ENCODE data around the gene ZNF684.

ZNF684 gene

GRCh38 chr1:40582116-40582515 is 50.7 kb downstream of the ZNF684 start:
- no peak for TF ChIP-seq SIN3A (IDR thresholded peaks at IDR 0.05; ENCODE audit: borderline replicate concordance, insufficient read depth, low read length)
- TF ChIP-seq TAF1 (IDR thresholded peaks at IDR 0.05; ENCODE audit: borderline replicate concordance, insufficient read depth, low read length): no peak
- TF ChIP-seq FOXP2 (optimal IDR thresholded peaks at IDR 0.05; ENCODE audit: borderline replicate concordance, extremely low read depth, extremely low read length, insufficient read depth): no peak

DNA sequence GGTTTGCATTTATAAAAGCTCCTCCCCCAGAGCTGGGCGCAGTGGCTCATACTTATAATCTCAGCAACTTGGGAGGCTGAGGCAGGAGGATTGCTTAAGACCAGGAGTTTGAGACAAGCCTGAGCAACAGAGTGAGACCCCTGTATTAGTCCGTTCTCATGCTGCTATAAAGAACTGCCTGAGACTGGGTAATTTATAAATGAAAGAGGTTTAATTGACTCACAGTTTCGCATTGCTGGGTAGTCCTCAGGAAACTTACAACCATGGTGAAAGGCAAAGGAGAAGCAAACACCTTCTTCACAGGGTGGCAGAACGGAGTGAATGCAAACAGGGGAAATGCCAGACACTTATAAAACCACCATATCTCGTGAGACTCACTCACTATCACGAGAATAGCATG is 52.5 kb downstream of the ZNF684 start:
- no peak for TF ChIP-seq TAF1 (IDR thresholded peaks at IDR 0.05; ENCODE audit: borderline replicate concordance, insufficient read depth, low read length)
- TF ChIP-seq, protein P1, sequence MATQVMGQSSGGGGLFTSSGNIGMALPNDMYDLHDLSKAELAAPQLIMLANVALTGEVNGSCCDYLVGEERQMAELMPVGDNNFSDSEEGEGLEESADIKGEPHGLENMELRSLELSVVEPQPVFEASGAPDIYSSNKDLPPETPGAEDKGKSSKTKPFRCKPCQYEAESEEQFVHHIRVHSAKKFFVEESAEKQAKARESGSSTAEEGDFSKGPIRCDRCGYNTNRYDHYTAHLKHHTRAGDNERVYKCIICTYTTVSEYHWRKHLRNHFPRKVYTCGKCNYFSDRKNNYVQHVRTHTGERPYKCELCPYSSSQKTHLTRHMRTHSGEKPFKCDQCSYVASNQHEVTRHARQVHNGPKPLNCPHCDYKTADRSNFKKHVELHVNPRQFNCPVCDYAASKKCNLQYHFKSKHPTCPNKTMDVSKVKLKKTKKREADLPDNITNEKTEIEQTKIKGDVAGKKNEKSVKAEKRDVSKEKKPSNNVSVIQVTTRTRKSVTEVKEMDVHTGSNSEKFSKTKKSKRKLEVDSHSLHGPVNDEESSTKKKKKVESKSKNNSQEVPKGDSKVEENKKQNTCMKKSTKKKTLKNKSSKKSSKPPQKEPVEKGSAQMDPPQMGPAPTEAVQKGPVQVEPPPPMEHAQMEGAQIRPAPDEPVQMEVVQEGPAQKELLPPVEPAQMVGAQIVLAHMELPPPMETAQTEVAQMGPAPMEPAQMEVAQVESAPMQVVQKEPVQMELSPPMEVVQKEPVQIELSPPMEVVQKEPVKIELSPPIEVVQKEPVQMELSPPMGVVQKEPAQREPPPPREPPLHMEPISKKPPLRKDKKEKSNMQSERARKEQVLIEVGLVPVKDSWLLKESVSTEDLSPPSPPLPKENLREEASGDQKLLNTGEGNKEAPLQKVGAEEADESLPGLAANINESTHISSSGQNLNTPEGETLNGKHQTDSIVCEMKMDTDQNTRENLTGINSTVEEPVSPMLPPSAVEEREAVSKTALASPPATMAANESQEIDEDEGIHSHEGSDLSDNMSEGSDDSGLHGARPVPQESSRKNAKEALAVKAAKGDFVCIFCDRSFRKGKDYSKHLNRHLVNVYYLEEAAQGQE (IDR thresholded peaks at IDR 0.05; ENCODE audit: insufficient read depth in 1 of 2, low read depth in 2 of 2, low read length in 2 of 2): no peak
- TF ChIP-seq POLR2AphosphoS5 (IDR thresholded peaks at IDR 0.05; ENCODE audit: low read depth, low read length): no peak

- TF ChIP-seq FOXP2 (optimal IDR thresholded peaks at IDR 0.05; ENCODE audit: borderline replicate concordance, extremely low read depth, extremely low read length, insufficient read depth): no peak
- TF ChIP-seq, protein P1 (IDR thresholded peaks at IDR 0.05; ENCODE audit: insufficient read depth in 1 of 2, low read depth in 2 of 2, low read length in 2 of 2): no peak
- no peak for TF ChIP-seq POLR2AphosphoS5 (IDR thresholded peaks at IDR 0.05; ENCODE audit: low read depth, low read length)
- no peak for TF ChIP-seq TAF1 (IDR thresholded peaks at IDR 0.05; ENCODE audit: borderline replicate concordance, insufficient read depth, low read length)
Measured at GRCh38 chr1:40588586-40588985, 57.1 kb downstream of the ZNF684 start.

DNA sequence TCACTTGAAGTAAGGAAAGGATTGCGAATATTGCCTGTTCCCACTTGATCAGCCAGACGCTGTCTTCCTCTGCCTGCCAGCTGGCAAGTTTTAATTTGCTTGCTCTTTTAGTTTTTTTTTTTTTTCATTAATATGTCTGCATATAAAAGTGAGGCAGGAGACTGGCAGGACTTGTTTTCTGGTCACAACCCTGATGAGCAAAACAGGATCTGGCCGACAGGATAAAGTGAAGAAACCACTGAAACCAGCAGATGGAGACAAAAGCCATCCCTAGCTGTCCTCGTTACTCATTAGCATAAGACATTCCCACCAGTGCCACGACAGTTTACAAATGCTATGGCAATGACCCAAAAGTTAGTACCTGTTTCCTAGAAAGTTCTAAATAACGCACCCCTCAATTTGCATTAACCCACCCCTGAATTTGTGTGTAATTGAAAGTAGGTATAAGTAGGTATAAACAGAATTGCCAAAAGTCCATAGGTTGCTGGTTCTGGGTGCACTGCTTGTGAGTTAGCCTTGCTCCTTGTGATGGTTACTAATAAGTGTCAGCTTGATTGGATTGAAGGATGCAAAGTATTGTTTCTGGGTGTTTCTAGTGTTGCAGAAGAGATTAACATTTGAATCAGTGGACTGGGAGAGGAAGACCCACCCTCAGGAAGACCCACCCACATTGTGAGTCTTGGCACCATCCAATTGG is 60.8 kb downstream of the ZNF684 start:
- TF ChIP-seq TAF1 (IDR thresholded peaks at IDR 0.05; ENCODE audit: borderline replicate concordance, insufficient read depth, low read length): no peak
- TF ChIP-seq SIN3A (IDR thresholded peaks at IDR 0.05; ENCODE audit: borderline replicate concordance, insufficient read depth, low read length): no peak
- TF ChIP-seq POLR2AphosphoS5 (IDR thresholded peaks at IDR 0.05; ENCODE audit: low read depth, low read length): no peak
- no peak for TF ChIP-seq FOXP2 (optimal IDR thresholded peaks at IDR 0.05; ENCODE audit: borderline replicate concordance, extremely low read depth, extremely low read length, insufficient read depth)
- TF ChIP-seq, protein P1 (IDR thresholded peaks at IDR 0.05; ENCODE audit: insufficient read depth in 1 of 2, low read depth in 2 of 2, low read length in 2 of 2): no peak

GRCh38 chr1:40593449-40594186 is 62.2 kb downstream of the ZNF684 start:
- TF ChIP-seq FOXP2 (optimal IDR thresholded peaks at IDR 0.05; ENCODE audit: borderline replicate concordance, extremely low read depth, extremely low read length, insufficient read depth) (no peak), POLR2AphosphoS5 (IDR thresholded peaks at IDR 0.05; ENCODE audit: low read depth, low read length) (no peak), TAF1 (IDR thresholded peaks at IDR 0.05; ENCODE audit: borderline replicate concordance, insufficient read depth, low read length) (no peak), SIN3A (IDR thresholded peaks at IDR 0.05; ENCODE audit: borderline replicate concordance, insufficient read depth, low read length) (no peak)
- TF ChIP-seq, protein P1 (IDR thresholded peaks at IDR 0.05; ENCODE audit: insufficient read depth in 1 of 2, low read depth in 2 of 2, low read length in 2 of 2): no peak
